GM21367 (cell line): ENCODE measurements around the gene NR4A3.
A peak's percentile ranks its signal among the peaks of the same experiment; 100 is the strongest.
"Not testable (repeated sequence)": the region's sequence is repeated elsewhere in the genome, so short reads cannot be mapped to it uniquely, and the experiment has no call there.

Experiments used
- ATAC-seq: cut with Tn5 transposase; IDR thresholded peaks from one replicate; pipeline ENCODE4 v1.9.1; 2021; ENCODE audit not compliant: unreplicated experiment

Gene NR4A3

DNA sequence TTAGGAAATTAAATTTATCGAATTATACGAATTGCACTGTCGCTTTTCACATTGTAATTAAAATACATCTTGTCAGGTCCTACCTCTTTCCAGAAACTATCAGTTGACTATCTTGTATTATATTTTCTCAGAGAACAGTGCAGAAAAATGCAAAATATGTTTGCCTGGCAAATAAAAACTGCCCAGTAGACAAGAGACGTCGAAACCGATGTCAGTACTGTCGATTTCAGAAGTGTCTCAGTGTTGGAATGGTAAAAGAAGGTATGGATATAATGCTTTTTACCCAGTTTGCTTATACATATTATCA lies 10.8 kb downstream of the NR4A3 start:
- no peak for ATAC-seq

DNA sequence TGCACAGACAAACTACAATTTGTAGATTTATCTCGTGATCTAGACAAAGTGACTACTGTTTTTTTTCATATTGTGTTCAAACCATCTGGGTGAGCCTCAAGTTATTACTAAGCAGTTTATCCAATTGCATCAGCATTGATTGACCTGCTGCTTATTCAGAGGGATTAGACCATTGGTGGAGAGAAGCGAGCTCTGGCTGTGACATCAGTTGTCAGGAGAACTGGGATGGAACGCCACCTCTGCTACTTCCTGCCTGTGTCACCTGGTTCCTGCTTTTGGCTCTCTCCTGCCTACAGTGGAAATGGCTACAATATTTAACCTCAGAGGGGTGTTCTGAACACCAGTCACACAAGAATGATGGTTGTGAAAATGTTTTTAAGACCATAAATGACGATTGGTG lies 12.1 kb downstream of the NR4A3 start:
- ATAC-seq: no peak

DNA sequence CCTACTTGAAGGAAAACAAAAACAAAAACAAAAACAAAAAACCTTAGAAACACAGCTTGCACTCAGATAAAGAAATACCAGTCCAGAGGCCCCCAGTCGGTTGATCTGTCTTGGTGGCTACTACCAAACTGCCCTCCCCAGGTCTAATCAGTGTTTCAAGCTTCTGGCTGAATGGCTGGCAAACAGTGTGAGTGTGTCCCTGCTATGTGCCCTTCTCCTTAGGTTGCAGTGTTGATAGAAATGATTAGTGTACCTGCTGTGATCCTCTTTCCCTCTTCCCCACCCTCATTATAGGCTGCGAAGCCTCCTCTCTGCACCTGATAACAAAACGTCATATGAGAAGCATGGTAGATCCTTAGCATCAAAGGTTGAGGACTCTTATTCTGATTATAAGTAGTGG lies 12.8 kb downstream of the NR4A3 start:
- ATAC-seq: no peak

DNA sequence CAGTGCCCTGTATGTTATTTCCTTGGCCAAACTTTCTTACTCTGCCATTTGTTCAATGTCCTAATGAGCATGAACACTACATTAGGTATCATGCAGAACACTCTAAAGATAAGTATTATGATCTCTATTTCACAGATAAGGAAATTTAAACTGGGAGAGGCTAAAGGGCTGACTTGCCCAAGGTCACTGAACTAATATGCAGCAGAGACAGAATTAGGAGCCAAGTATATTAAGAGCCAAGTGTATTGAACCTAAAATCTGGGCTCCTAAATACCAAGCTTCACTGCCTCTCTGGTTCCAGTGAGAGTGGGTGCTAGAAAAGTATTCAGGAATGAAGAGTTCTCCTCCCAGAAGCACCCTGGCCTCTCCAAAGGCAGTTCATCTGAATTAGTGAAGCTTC lies 13.5 kb downstream of the NR4A3 start:
- ATAC-seq: no peak

DNA sequence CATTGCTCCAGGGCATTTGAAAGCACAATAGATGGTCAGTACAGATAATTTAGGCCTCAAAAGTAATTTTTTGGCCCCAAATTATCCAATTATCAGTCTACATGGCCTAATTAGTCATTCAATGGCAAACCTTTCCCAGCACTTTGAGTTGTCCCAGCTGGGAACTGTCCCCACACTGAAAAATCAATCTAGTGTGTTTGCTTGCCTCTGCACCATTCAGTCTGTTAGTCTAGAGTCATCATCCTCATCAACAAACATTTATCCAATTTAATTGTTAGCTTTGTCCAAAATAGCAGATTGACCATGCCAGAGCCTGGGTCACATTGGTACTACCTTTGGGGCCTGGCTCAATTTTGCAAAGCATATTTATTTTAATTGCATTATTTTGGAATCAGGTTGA lies 13.9 kb downstream of the NR4A3 start:
- no peak for ATAC-seq

DNA sequence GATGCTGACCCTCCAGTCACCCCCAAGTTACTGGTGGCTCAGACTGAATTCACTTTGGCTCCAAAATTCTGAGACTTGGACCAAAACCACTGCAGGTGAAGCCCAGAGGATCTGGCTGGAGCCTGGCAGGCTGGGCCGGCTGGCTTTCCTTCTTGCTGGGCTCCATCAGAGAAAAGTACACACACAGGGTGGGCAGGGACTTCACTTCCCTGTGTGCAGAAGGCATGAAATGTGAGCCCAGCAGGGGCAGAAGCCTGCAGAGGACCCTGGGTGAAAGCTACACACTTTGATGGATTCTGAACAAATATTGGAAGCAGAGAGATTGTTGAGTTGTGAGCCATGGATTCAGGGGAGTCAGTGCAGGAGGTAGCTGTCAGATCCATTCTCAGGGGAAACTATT lies 18.4 kb downstream of the NR4A3 start:
- ATAC-seq: no peak

DNA sequence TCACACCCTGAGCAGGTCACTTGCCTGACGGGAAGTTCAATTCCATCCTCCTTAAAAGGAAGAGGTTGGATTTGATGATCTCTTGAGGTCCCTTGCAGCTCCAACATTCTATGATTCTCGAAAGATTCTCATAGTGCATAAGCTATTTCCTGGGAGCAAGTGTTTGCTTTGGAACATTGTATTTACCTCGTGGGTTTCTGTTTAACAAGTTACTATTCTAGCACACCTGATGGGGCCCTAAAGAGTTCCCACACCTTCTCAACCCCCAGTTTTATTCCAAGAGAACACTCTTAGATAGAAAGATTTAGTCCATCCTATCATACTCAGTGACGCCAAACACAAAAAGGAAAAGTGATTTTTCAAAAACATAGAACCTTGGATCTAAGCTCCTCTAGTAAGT lies 23.4 kb downstream of the NR4A3 start:
- ATAC-seq: no peak

DNA sequence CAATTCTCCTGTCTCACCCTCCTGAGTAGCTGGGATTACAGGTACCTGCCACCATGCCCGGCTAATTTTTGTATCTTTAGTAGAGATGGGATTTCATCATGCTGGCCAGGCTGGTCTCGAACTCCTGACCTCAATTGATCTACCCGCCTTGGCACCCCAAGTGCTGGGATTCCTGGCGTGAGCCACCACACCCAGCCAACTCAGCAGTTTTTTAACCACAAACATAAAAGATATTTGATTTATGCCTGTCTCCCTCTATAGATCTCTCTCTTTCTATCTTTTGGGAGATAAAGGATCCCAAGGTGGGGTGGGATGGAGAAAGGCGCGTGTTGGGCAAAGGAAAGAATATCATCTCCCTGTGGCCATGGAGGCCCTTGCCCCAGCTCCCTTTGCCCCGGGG lies 26.8 kb downstream of the NR4A3 start:
- ATAC-seq: no peak

DNA sequence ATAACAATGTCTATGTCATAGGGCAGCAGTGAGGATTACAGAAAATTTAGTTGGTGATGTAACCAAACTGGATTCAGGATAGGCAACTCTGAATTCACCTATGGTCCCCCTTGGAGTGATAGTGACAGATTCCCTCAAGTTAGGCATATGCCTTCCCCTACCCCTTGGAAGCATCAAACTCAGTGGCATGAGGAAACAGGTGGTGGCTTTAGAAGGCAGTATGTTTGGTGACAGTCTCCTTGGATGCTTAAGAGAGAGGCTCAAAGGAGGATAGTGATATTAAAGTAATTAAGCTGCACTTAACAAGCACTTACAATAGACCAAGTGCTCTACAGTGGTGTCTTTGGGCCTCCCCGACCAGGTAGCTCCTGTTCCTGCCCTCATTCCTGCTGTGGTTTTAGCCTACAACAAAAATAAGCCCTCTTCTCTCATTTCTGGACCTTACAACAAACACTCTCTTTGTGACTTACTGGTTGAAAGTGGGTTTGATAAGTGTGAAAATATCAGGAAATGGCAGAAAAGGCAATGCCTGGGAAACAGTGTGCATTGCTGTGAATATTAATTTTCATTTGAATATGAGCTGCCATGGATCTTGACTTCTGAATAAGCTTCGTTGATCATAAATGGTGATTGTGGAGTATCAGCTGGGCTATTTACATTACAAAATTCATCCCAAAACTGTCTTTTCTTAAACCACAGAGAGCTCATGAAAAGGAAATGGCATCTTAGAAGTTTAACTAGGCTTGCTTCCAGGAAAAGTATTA lies 29.2 kb downstream of the NR4A3 start:
- ATAC-seq: no peak

DNA sequence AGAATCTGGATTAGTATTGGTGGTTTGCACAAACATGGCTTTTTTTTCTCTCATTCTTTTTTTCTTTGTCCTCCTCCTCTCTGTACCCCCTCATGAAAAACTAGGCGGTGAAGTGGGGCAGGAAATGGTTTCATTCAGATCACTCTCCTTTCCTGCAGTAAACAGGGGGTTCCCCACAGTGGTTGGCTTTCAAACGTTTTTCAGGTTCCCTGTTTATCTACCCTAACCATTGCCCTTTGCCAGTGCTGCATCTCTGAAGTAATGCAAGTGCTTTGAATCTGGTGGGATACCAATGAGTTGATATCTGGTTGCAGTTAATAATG lies 29.8 kb downstream of the NR4A3 start:
- ATAC-seq: peak; percentile 94

DNA sequence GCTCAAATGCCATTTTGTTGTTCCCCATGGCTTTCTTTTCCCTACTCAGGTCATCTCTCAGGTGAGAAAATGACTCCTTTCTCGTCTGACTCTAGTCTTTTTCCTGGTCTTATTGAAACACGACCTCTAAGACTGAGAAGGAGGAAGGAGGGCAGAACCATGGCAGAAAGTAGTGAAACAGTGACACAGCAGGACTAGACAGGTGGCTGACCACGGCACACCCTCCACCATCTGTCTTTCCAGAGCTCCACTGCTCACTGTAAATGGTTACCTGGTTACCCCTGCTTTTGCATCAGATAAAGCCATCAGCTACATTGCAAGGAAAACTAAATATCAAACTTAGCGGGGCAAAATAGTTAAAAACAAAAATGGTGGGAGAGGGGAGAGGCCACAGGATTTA lies 30.9 kb downstream of the NR4A3 start:
- ATAC-seq: peak; percentile 54

DNA sequence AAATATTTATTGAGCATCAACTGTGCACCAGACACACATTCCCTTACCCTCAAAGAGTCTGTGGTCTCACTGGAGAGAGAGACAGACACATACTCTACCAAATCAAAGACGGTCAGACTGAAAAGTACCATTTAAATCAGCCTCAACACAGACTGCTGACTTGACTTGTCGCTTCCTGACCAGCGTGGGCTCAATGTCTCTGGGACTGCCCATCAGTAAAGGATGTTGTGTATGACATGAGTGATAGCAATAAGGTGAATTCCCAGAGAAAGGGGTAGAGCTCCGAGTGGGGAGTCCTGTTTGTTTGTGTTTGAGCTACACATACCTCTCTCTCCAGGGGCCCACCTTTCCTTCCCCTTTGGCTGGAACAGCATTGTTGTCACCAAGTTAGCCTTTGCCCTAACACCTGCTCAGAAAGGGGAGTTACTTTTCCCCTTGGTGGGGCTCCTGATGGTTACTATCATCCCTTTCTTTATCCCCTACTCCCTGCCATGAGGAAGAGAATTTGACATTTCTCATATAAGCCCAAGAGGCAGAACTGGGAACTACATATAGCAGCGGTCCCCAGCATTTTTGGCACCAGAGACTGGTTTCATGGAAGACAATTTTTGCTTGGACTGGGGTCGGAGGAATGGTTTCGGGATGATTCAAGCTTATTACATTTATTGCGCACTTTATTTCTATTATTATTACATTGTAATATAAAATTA lies 33.9 kb downstream of the NR4A3 start:
- ATAC-seq: no peak

DNA sequence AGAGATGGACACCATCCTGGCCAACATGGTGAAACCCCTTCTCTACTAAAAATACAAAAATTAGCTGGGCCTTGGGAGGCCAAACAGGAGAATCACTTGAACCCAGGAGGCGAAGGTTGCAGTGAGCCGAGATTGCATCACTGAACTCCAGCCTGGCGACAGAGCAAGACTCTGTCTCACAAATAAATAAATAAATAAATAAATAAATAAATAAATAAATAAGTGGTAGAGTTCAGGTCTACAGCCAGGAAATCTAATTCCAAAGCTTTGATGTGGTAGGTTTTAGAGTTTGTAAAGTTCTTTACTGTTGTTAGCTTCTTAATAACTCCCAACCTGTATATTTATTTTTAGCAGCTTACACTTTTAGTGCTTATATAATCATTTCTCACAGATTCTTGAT lies 35.9 kb downstream of the NR4A3 start:
- not testable (repeated sequence) for ATAC-seq

DNA sequence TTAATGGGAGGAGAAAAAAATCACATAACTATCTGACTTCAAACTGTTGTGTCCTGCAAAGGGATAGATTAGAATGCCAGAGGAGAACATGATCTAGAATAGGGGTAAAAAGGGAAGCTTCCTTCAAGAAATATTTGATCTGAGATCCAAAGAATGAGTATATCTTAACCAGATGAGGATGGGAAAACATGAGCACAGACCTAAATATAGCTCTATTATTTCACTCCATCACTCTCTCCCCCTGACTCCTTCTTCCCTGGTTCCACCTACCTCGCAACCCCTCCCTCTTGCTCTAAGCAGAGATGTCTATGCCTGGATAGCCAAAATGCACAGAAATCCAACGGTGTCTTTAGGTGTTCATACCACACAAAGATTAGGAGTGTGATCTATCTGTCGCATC lies 36.4 kb downstream of the NR4A3 start:
- ATAC-seq: no peak

DNA sequence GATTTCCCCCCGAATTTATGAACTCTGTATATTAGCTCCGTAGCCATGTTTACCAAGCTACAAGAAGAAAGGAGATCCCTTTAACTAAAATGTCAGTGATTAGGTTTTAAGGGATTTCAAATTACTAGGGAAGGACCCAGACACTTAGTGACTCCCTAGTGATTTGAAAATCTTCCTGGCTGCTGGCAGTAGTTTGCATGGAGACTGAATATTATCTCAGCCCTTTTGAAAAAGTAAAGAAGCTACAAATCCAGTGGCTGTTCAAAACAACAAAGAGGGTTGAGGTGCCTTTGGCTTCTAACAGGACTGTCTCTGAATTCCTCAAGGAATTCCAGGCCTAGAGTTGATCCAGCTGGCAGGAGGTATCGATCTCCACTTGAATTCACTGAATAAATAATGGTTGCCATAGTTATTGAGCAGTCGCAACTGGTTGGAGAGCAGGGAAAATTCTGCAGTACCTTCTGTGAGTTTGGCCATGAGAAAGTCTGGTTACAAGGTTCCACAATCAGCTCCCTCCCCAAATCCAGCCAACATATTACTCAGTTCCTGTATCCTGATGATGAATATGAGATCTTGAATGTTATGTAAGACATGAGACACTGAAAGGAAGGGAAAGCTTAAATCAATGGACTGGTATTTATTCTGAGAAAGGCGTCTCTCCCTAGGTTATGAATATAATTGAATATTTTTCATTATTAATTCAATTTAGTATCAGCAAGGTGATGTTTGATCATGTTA lies 37.7 kb downstream of the NR4A3 start:
- ATAC-seq: no peak

DNA sequence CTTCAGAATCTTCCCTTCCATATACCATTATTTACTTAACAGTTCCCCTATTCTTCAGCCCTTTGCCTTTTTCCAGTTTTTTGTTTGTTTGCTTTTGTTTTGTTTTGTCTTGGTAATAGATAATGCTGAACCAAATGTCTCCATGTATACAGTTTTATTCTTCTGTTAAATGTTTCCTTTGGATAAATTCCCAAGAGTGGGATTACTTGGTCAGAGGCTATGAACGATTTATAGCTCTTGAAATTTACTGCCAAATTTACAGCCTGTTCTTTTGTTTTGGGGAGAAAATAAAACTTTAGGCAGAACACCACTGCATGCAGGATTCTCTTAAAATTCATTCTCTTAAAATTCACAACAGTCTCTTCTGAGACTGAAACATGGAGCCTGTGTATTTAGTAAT lies 38.6 kb downstream of the NR4A3 start:
- no peak for ATAC-seq

DNA sequence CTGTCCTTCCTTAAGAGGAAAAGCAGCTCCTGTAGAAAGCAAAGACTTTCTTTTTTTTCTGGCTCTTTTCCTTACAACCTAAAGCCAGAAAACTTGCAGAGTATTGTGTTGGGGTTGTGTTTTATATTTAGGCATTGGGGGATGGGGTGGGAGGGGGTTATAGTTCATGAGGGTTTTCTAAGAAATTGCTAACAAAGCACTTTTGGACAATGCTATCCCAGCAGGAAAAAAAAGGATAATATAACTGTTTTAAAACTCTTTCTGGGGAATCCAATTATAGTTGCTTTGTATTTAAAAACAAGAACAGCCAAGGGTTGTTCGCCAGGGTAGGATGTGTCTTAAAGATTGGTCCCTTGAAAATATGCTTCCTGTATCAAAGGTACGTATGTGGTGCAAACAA lies 42.3 kb downstream of the NR4A3 start:
- no peak for ATAC-seq

DNA sequence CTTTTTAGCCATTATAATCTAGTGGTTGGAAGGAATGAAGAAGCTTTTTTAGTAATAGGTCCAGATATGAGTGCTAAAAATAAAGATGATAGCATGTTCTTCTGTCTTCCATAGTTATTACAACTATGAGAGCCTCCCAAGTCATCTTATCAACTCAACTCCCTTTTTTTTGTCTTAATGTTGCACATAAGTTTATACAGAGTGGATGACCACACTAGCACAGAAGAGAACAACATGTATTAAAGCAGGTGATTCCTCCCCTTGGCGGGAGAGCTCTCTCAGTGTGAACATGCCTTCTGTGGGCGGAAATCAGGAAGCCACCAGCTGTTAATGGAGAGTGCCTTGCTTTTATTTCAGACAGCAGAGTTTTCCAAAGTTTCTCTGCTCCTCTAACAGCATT lies 44.7 kb downstream of the NR4A3 start:
- ATAC-seq: no peak

DNA sequence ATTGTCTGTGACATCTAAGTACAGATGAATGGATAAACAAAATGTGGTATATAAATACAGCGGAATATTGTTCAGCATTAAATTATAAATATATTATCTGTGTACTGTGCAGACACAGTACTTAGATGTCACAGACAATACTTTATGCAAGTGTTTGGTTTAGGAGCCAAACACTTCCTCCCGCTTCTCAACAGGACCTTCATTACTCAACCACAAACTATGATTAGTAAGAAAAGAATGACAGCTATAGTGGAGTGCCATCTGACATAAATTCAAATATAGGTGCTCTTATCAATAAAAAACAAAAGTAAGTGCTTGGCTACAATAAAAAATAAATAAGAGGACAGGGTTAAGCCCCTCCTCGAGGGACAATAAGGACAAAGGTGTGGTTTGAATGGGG lies 45.9 kb downstream of the NR4A3 start:
- ATAC-seq: no peak

DNA sequence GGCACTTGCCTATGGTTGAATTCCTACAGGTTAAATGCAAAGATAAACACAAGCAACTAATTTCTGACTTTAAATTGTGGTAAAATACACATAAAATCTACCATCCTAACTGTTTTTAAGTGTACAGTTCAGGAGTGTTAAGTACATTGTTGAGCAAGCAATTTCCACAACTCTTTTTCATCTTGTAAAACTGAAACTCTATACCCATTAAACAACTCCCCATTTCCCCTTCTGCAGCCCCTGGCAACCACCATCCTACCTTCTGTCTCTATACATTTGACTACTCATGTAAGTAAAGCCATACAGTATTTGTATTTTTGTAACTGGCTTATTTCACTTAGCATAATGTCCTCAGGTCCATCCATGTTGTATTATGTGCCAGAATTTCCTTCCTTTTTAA lies 46.3 kb downstream of the NR4A3 start:
- peak; percentile 48 for ATAC-seq

DNA sequence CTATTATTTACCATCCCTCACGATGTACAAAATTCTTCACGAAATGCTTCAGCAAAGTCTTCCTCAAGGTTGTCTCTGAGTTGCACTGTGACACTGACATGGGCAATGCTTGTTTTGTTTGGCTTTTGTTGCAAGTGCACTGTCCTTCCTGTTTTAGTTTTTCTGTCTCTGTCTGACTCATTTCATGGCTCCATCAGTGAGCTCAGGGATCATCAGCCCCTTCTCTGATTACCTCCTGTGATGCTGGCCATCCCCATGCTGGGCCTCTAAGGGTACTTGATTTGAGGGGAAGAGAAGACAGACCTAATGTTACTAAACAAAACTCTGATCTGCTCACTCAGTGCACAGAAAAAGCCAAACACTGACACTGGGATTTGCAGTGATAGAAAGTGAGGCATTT lies 47.2 kb downstream of the NR4A3 start:
- peak; percentile 72 for ATAC-seq

DNA sequence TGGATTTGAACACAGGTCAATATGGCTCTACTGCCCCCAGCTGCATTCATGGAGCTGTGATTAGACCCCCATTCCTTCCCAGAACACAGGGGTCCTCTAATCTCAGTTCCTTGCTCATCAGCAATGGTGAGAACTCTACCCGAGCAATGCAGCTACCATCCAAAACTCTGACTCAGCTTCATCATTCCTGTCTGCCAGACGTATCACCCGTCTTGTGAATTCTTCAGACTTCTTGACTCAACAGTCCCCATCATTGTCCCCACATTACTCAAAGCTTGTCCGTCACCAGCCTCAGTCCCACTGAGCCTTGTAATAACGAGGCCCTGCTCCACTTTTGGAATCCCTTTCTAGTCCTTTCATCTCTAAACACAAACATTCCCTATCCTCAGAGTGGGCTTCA lies 48.4 kb downstream of the NR4A3 start:
- no peak for ATAC-seq
